GM18909 (cell line): ENCODE measurements around the gene ADAM12.

ENCODE experiments used
- ATAC-seq: cut with Tn5 transposase; IDR thresholded peaks from one replicate; pipeline ENCODE4 v1.9.1; 2021; ENCODE audit warnings: mild to moderate bottlenecking; ENCODE audit not compliant: unreplicated experiment, poor library complexity

The ADAM12 gene

DNA sequence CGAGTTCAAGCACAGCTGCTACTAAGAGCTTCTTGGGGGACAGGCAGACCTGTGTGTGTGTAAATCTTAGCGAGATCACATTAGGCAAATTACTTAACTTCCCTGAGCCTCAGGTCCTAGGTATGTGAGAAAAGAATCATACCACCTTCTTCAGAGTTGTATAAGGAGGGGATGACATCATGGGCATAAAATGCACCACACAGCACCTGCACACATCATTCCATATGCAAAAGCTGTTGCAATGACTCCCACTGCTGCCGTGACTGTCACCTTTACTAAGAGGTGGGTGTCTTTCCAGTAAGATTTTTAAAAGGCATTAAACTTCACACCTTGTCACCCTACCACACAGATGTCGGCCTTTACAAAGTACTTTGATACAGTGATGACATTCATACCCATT lies 345.9 kb downstream of the ADAM12 start:
- ATAC-seq = no peak

DNA sequence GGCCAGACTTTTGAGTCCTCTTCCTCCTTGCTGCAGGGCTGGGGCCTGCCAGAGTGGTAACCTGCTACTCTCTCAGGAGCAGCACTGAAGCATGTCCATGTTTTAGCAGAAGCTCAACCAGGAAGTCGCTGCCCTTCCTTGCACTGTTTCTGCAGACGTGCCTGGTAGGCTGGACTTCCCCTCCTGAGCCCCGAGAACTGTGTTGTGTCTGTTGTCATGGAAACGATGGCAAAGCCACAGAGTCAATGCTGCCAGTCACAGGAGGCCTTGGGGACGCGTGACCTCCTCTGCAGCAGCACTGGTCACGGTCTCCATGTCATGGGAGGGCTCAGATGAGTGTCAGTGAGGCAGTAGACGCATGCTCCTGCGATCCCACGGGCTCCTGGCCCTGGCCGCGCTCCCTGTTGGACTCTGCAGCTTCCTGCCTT lies 346.5 kb downstream of the ADAM12 start:
- ATAC-seq = peak; percentile 100

DNA sequence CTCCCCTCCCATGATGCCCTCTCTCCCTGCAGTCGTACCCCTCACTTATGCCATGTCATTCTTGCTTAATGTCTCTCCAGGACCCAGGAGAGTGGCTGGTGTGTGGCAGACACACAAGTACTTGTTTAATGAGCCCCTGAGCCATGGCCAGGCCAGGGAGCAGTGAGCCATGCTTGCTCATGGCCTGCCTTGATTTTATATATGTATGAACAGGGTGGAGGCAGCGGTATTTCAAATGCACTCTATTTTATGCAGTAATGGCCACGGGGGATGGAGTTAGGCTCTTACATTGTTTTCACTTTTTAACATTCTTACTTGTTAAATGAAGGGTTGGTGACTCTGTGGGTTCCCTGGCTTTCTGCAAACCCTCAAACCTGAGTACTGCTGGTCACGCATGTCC lies 347.2 kb downstream of the ADAM12 start:
- no peak for ATAC-seq

DNA sequence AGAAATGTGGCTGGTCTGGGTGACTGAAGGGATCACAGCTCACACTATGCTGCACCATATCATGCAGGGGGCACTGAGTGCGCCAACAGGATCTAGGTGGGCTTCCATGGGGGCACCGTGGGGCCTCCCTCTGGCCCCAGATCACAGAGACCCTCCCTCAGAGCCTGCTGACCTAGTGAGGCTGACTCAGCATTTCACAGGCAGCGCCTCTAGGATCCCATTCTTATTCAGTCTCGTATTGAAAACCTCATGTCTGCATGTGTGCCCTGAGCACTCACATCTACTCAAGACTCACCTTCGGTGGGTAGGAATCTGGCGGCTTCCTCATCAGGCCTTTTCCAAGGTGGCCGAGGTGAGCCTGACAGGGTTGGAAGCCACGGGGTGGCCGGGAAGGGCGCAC lies 350.3 kb downstream of the ADAM12 start:
- ATAC-seq = no peak

DNA sequence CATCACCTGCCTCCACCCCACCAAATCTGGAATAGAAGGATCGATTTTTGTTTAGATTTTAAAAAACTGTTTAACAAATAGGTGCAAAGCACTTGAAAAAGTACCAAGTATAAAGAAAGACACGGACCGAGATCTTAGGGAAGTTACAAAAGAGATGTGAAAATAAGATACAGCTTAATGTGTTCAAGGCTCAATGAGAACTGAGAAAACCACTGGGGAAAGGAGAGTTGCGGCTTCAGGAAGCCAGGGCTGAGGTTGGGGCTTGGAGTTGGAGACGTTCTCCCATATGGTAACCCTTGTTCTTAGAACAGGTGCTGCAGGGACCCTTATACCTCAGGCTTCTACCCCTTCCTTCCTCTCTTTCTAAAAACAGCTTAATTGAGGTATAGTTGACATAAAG lies 351.8 kb downstream of the ADAM12 start:
- no peak for ATAC-seq

DNA sequence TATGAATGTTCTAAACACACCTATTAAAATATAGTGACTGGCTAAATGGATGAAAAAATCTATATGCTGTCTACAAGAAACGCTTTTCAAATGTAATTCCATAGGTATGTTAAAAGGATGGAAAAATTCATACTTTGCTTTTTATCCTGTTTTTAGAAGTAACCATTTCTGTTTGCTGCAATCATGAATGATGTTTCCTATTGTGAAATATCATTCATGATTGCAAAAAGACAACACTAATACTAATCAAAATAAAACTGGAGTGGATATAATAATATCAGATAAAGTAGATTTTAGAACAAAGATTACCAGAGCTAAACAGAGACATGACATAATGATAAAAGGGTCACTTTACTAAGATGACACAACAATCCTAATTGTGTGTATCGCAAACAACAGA lies 353.7 kb downstream of the ADAM12 start:
- no peak for ATAC-seq

DNA sequence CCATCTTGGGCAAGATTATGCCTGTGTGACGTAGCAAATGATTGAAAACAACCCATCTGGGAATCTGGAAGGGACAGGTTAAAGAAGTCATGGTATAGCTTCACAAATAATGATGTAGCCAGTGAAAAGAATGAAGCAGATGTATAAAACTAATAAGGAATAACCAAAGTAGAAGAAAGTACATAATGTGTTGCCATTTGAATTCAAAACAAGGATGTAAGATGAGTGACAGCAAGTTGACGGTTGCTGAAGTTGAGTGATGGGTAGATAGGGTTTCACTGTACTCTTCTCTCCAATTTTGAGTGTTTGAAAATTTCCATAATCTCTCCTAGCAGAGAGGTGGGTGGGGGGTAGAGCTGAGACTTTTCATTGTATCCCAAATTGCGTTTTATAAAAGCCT lies 358.3 kb downstream of the ADAM12 start:
- no peak for ATAC-seq

DNA sequence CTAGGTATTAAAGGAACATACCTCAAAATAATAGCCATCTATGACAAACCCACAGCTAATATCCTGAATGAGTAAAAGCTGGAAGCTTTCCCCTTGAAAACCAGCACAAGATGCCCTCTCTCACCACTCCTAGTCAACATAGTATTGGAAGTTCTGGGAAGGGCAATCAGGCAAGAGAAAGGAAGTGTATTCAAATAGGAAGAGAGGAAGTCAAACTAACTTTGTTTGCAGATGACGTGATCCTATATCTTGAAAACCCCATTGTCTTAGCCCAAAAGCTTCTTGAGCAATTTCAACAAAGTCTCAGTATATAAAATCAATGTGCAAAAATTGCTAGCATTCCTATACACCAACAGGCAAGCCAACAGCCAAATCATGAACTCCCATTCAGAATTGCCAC lies 360.6 kb downstream of the ADAM12 start:
- no peak for ATAC-seq

DNA sequence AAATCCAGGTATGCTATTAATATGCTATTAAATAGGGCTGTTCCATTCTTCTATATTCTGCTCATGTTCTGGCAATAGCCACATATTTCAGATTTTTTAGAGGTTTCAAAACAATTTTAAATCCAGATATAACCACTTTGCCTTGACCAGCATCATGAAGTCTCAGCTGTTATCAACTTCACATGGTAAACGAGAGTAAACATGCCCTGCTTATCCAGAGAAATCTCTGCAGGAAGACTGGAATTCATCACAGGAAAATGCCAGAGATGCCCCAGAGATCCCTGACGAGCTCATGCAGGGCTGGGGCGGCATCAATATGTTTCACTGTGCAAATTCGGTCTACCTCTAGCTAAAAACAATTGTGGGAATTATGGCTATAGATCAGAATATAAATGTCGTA lies 365.4 kb downstream of the ADAM12 start:
- ATAC-seq = no peak

DNA sequence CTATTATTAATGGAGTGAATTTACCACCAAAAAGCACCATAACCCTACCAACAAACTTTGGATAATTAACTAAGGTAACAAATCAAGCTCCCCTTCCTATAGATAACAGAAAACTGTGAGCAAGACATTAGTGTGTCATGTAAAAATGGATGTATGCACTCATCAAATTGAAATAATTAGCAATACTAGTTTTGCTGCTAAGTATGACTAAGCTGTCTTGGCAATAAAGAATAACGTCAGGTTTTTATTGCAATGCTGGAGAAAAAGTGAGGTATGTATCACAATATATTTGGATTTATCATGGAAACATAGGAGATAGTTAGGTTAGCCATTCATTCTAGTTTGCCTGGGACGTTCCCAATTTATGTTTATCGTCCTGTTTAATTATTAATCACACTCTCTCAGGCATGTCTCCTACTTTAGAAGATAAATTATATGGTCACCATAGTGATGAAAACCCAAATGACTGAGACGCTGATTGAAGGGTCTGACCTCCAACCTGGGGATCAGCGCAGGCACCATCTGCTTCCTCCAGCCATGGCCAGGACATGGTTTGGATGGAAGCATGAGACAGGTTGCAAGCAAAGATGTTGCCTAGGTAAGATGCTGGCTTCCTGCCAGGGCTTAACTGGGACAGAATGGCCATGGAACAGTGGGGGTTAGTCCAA lies 366.3 kb downstream of the ADAM12 start:
- no peak for ATAC-seq

DNA sequence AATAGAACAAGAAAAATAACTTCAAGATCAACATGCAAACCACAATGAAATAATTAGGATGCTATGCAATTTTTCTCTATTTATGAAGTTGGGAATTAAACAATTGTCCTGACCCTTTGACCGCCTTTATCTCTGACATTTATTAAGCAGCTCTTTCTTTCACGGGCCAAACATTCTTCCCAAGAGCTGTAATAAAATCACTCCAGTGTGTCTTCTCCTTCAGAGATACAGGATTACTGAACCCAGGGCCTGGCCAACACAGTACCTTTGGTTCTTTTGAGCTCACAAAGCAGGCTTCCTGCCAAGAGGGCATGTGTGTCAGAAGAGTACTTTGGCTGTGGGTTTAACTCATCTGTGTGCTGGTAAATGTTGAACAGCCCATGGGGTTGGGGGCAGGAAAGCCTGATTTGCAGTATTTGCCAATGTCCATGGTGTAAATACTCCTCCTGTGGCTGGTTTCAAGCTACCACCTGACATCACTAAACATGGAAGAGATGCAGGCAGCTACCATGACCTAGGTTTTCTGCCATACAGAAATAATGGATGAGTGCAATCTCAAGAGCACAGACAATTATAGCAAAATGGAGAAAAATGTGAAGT lies 370.2 kb downstream of the ADAM12 start:
- ATAC-seq = no peak

DNA sequence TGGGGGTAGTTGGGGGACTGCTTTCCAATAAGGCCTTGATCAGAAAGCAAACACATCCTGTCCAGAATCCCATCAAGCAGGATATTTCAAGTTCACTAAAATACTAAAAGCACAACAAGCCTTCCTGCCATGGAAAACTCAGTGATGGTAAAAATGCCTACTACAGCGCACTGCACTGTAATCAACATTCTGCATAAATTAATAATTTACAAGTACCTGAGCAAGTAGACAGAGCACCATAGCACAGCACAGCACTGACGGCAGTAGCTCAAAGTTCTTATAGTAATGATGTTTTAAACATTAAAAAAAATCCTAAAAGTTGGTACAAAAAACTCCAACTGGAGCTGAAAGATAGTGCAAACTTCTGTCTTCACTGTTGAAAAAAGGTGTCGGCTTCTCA lies 371.4 kb downstream of the ADAM12 start:
- ATAC-seq = no peak

DNA sequence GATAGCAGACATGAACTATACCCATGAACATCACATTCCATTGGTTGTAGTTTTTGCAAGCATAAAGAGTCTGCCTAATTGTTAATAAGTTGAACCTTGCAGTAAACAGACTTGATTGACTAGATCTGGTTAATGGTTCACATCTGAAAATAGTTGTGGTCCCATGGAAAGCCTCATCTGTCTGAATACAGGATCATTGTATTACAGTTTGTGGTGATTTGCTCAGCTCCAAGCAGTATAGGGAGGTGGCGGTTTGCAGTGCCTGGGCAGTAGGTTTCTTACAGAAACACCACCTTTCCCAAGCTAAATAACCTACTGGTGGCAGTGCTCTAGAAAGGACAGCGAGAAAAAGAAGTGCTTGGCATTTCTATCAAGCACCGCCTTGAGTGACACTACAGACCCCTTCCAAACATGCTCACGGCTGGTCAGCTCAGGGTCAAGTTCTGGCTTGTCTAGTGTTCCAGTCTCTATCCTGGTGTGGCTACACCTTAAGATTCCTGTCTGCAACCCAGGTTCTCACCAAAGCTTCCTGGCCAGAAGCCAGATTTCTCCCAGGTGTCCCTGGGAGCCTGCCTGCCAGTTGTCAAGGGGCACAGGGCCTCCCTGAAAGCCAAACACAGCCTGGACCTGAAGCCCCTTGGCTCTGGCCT lies 372.0 kb downstream of the ADAM12 start:
- no peak for ATAC-seq

DNA sequence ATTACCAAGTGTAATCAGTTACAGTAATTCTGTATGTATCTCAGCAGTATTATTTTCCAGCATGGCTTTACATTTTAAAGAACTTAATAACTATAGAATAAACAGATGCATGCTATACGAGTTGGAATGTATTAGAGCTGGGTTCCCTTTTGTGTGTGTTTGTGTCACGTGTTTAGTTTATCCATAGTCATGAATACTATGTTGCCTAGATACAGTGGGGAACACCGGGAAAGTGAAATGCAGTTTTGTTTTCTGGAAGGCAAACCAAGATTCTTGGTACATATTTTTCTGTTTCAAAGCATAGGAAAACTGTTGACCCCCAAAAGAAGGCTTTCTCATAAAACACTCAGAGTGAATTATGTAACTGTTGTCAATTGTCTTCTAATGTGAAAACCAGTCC lies 372.9 kb downstream of the ADAM12 start:
- ATAC-seq = no peak

DNA sequence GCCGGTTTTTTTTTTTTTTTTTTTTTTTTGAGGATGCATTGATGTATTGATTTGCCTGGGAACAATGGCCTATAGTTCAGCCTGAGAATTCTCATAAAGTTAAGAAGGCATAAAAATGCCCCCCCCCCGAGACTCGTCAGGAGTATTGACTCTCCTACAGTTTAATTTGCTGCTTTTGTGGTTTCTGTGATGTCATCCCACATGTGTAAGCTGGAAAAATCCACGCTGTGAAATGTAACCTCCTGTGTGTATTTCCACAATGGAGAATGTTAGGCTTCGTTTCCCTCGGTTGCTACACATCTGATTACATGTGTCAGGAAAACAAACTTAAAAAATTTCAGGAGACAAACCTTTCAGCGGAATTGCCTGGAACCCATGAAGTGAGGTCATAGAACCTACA lies 374.0 kb downstream of the ADAM12 start:
- no peak for ATAC-seq

DNA sequence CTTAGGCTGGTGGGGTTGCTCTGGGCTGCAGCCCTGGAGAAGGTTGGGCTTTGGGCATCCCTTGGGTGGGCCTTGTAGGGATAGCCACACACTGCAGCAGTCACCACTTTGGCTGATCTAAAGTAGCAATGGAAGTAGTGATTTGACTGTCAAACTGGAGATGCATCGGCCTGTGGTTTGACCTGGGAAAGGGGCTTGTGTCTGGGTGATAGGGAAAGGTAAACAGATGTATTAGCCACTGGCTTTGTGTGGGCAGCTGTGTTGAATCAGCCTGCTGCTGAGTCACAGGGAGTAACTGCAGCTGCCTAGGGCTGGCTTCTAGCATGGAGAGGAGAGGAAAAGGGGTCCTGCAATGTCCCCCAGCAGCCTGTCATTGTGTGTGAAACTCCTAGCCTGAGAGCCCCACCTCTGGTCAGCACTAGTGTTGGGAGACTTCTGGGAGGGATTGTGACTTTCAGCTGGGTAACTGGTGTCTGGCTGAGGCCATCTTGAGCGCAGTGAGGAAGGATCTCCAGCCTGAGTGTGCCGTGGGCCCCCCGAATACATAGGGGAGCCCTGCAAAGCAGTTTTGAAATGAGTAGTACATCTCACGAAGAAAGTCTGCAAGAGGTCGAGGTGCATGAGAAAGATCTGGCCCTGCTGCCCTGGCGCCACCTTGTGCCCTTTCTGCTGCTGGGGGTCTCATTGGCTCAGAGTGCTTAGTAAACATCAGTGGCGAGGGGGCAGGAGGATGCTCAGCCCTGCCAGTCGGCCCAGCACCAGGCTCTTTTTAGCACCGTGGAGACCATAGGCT lies 374.6 kb downstream of the ADAM12 start:
- ATAC-seq = no peak

DNA sequence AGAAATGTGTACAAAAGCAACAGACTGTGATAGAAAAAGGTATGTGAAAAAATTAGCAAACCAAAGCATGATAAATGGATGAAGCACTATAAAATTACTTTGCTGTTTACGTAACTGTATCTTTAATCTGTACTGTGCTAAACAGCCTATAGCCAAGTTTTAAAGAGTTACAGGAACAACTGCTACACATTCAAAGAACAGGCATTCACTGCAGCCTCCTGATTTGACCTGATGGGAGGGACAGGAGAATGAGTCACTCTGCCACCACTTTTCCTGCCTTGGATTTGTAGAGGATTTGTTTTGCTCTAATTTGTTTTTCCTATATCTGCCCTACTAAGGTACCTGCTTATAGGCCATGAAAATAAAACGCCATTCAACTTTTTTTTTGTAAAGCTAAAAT lies 375.8 kb downstream of the ADAM12 start:
- ATAC-seq = no peak

DNA sequence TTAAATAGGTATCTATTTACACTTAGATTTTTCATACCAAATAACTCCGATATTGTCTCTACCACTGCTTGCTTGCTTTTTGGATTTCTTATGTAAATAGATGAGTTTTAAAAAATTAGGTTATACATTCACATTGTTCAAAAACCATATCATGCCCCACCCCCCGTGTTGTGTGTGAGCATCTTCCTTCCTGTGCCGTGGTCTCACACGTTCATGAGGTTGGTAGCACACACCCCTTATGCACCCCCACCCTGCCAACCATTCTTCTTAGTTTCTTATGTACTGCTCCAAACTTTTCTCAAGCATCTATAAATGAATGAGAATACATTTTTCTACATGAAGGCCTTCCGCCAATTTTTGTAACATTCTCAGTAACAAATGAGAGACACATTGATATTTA lies 376.3 kb downstream of the ADAM12 start:
- ATAC-seq = no peak

DNA sequence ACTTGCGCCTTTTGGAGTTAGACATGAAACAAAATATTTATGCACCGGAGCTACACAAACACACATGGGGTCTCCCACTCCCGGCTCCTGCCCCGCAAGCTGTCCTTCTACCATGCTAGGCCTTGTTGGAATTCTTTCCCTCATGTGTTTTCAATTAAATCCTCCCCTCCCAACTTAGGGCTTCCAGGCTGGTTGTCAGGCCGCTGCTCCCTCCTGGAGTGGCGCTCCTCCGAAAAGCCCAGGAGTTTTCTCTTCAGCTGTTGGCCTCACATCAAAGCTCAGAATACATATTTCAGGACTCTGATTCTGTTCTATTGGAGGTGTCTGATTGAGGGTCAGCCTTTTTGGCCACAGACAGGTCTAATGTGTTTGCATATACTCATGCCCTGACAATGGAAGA lies 378.6 kb downstream of the ADAM12 start:
- ATAC-seq = no peak

DNA sequence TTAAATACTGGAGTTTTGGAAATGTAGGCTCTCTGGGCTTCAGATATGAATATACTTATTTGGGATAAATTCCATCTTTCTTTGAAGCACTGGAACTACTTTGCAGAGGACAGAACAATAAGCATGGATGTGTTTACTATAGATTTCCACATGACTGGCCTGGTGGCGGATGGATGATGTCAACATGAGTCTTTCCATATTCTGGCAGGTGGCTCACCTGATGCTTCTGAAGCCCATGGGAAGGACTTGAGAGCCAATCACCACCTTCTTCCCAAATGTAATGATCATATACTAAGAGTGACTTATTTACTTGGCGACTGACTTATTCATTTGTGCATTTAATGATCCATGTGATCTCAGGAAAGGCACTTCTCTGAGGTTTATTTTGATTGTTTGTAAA lies 381.4 kb downstream of the ADAM12 start:
- ATAC-seq = no peak

DNA sequence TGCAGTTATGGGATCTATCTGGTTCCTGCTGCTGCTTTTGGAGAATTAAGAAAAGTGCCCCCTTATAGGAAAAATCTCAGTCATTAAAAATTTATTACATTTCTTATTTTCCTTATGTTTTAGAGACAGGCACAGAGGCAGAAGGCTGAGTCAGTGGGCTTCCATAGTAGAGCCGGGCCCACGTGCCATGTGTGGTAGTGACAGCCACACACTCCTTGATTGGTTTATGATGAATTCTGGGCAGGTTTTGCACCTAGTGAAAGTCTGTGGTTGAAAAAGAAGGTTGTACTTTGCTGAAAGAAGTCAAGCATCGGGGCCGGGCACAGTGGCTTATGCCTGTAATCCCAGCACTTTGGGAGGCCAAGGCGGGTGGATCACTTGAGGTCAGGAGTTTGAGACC lies 382.0 kb downstream of the ADAM12 start:
- ATAC-seq = no peak
